IPS-18c (cell line): ENCODE results near the gene SDR42E1.
"Not testable (repeated sequence)": the region's sequence is repeated elsewhere in the genome, so short reads cannot be mapped to it uniquely, and the experiment has no call there.

Experiments used
- H3K4me3 ChIP-seq: 2 replicates; pipeline ENCODE4 v1.7.0; 2013; ENCODE audit warnings: low read depth, mild to moderate bottlenecking, low read length, moderate library complexity; ENCODE audit not compliant: insufficient read depth
- H3K9me3 ChIP-seq: one replicate; pipeline ENCODE4 v1.6.1; 2013; ENCODE audit warnings: mild to moderate bottlenecking, low read length, moderate library complexity; ENCODE audit not compliant: control insufficient read depth, insufficient read depth

Gene SDR42E1

DNA sequence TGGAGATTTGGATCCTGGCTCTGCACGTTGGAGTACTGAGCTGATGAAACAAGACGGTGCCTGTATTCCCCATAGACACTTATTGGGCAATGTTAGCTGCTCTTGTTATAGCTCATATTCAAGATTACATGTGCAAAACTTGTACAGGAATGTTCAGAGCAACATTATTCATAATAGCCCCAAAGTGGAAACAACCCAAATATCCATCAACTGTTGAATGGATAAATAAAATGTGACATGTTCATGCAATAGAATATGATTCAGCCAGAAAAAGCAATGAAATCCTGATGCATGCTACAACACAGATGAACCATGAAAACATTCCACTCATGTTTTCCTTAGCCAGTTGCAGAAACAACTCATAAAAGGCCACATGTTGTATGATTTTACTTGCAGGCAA lies 5.7 kb upstream of the SDR42E1 start:
- Histone ChIP-seq H3K4me3 (no peak overlapping the region), H3K9me3 (no peaks in the 10 kb centered on the region)

DNA sequence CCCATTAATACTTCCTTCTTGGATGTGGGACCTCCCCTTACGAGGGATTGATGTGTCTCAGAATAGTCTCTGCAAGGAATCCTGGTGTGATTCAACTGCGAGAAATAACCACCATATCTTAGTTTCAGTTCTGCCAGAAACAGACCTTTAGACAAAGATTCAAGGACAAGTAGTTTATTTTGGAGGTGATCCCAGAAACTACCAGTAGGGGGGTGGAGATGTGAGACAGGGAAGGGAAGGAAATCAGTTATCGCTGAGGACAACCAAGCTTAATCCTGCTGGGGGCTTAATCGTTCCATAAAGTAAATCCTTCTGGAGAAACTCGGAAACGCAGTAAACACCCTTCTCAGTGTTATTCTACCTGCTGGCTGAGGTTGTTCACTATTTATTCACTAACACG lies 5.0 kb upstream of the SDR42E1 start:
- Histone ChIP-seq H3K4me3 (no peak overlapping the region), H3K9me3 (no peaks in the 10 kb centered on the region)

DNA sequence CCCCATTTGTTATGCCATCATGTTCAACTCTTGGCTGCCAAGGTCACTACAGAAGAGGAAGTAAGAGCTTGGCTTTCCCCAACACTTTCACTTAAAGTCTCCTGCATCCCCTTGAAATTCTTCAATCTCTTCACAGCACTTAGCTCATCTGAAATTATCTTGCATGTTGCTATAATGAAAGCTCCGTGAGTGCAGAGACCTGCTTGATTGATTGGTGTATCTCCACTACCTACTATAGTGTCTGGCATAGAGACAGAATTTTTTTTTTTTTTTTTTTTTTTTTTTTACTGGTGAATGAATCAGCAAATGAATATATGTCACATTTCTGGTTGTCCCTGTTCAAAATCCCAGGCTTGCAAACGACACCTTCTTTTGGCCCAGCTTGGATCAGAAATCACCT lies 1.9 kb upstream of the SDR42E1 start:
- H3K4me3 ChIP-seq = no peak overlapping the region
- H3K9me3 ChIP-seq = peaks cover 11% of the 10 kb centered on the region

DNA sequence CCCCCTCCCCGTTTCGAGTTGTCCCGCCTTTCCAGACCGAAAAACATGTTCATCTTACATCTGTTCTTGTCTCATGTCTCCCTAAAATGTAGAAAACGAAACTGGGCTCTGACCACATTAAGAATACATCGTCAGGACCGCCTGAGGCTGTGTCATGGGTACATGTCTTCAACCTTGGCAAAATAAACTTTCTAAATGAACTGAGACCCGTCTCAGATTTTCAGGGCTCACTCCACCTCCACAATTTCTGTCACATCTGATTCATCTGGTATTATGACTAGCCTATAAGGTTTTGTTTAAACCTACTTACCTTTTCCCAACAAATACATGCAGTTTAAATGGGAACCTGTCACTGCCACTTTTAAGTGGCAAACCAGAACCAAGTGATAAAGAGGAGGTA lies 621 bp downstream of the SDR42E1 start:
- H3K9me3 ChIP-seq = peaks cover 17% of the 10 kb centered on the region
- no peak overlapping the region for H3K4me3 ChIP-seq

DNA sequence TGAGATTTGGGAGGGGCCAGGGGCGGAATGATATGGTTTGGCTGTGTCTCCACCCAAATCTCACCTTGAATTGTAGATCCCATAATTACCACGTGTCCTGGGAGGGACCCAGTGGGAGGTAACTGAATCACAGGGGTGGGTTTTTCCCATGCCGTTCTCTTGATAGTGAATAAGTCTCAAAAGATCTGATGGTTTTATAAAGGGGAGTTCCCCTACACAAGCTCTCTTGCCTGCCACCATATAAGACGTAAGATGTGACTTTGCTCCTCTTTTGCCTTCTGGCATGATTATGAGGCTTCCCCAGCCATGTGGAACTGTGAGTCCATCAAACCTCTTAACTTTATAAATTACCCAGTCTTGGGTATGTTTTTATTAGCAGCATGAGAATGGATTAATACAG lies 1.5 kb downstream of the SDR42E1 start:
- H3K4me3 ChIP-seq = not testable (repeated sequence)
- H3K9me3 ChIP-seq = peaks cover 17% of the 10 kb centered on the region

DNA sequence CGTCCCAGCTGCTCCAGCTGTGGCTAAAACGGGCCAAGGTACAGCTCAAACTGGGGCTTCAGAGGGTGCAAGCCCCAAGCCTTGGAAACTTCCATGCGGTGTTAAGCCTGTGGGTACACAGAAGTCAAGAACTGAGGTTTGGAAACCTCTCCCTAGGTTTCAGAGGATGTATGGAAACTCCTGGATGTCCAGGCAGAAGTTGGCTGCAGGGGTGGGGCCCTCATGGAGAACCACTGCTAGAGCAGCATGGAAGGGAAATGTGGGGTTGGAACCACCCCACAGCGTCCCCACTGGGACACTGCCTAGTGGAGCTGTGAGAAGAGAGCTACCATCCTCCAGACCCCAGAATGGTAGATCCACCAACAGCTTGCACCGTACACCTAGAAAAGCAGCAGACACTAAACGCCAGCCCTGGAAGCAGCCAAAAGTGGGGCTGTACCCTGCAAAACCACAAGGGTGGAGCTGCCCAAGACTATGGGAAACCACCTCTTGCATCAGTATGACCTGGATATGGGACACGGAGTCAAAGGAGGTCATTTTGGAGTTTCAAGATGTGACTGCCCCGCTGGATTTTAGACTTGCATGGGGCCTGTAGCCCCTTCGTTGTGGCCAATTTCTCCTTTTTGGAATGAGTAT lies 2.2 kb downstream of the SDR42E1 start:
- H3K4me3 ChIP-seq = no peak overlapping the region; the same call in 1 of the 2 replicates
- peaks cover 17% of the 10 kb centered on the region for H3K9me3 ChIP-seq

DNA sequence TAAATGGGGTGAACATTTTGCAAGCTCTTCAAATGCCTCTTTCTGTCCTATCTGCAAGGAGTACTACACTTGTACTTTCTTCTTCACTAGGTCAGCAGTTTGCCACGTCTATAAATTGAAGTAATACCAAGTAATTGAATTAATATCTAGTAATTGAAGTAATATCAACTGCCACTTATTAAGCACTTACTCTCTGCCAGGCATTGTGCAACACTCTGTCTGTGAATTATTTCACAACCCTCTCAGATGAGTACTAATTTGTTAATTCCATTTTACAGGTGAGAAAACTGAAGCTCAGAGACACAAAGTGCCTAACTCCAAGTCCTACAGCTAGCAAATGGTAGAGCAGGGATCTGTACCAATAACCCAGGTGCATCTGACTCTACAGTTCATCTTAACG lies 4.1 kb downstream of the SDR42E1 start:
- H3K9me3 ChIP-seq = peaks cover 17% of the 10 kb centered on the region

DNA sequence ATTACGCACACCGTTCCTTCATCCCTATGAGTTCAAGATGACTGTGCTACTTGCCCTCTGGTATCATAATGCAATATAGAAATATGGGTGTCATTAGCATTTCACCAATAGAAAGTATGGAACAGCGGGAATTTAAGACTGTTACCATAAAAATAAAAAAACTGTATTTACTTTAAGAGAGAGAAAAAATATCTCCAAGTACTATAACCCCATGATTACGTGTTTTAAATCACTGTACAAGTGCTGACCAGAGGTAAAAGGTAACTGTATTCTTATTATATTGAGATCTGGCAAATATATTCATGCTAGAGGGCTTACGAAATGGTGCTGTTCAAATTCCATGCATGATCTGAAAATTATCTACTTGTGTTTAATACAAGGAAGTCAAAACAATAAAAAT lies 5.2 kb downstream of the SDR42E1 start:
- no peak overlapping the region for H3K4me3 ChIP-seq
- H3K9me3 ChIP-seq = peaks cover 17% of the 10 kb centered on the region

More for the DNA sequence above, 4.1 kb downstream of the SDR42E1 start:
- no peak overlapping the region for H3K4me3 ChIP-seq

DNA sequence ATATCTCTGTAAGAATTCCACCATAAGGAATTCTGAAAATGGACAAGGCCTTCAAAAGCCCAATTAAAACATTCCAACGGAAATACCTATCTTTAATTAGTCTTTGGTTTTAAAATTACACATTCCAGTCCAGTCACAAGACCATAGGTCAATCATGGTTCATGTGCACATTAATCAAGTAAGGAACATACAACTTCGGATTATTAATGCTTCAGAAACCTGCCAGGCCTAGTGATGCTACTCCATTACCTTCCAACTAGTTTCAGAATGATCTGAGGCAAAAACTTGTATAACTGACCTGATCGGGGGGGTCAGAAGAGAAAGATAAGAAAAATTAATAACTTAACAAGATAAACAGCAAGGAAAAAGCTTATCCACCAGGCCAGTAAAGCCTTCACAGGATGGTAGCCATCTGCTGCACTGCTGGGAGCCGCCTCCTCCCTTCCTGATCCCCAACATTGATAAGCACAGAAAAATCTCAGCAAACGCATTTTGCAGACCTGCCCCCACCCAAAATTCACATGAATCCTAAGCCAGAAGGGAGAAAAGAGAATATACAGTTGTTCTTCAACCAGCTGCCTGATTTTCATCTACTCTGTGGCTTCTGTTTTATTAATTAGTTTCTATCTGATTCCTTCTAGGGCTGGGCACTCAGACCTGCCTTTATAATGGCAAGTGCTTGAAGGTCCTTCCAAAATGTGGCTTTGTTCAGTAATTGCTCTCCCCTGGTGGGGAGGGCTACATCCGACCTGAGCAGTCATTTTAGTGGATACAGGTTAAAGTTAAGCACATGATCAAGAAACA lies 6.0 kb downstream of the SDR42E1 start:
- Histone ChIP-seq H3K9me3 (peaks cover 17% of the 10 kb centered on the region), H3K4me3 (no peak overlapping the region)

DNA sequence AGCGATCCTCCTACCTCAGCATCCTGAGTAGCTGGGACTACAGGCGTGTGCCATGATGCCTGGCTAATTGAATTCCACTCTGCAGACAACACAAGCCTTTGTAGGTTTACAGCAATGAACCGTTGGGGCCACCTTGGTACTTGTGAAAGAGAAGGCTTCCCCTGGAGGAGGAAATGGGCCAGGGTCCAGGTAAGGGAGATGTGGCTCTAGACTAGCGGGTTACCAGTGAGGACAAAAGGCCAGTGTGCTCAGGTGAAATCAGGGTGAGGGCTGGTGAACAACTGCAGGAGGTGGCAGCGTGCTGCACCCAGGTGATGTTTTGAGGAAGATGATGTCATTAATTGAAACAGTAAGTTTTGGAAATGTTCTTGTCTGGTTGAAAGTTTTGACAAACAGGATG lies 6.7 kb downstream of the SDR42E1 start:
- no peak overlapping the region for H3K4me3 ChIP-seq

DNA sequence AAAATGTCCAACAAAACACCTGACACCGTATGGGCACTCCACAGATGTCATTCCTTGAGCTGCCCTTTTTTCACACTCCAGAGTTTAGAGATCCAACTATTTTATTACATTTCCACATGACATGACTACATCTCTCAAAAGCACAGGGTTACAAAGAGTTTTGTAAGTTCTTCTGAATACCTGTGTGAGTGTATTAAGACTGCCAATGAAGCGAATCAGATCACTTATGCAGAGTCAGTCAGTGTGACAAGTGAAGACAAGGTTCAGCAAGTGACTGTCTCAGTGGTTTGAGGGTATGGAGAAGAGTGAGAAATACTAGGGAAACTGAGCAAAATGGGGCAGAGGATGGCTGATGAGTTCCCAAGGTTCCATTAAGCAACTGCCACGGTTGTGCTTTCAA lies 8.4 kb downstream of the SDR42E1 start:
- Histone ChIP-seq H3K4me3 (no peak overlapping the region), H3K9me3 (peaks cover 3% of the 10 kb centered on the region)

More for the DNA sequence above, 6.7 kb downstream of the SDR42E1 start:
- H3K9me3 ChIP-seq = peaks cover 17% of the 10 kb centered on the region

DNA sequence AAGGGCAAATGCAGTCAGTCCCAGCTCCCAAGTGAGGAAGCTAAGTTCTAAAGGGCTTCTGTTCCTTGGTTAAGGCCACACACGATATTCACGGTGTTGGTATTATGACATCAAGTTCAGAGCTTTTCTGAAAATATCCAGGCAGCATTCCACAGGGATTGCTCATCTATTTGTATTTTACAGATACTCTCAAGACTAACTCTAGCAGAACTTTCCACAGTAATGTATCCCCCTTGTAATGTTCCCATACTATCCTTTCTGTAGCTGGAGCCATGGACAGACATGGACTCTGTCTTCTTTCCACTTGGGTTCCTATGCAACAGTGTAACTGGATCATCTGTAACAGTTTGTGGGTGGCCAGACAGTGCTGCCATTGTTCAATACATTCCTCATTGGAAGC lies 13.5 kb downstream of the SDR42E1 start:
- H3K9me3 ChIP-seq = no peaks in the 10 kb centered on the region
- H3K4me3 ChIP-seq = no peak overlapping the region

DNA sequence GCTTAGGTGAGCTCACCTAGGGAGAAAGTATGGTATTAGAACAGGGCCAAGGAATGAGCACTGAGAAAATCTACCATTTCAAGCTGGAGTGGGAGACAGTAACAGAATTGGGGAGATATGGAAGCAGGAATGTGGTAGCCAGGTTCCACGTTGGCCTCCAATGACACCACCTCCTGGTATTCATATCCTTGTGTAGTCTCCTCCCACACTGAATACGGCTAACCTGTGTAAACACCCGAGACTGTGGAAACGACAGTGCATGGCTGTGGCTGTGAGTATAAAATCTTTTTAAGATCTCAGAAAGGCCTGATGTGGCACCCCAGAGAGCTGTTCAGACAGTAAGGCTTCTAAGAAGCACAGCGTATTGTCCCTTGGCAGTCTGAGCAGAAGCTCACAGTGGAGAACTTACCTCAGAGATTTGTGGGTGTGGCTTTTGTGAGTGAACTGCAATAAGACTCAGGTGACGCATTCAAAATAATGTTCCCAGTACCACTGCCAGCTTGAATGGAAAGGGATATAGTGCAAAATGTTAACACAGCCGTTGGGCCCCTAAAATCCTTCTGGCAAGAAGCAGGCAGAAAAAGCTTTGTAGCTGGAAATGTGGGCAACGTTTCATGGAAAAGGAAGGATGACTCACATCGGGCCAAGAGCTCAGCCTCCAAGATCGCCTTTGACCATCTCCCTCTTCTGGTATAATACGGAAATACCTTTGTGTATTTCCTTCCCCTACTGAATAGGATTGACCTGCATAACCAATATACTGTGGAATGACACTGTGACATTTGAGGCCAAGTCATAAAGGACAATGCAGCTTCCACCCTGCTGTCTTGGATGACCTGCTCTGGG lies 14.4 kb downstream of the SDR42E1 start:
- Histone ChIP-seq H3K9me3 (no peaks in the 10 kb centered on the region), H3K4me3 (no peak overlapping the region)

DNA sequence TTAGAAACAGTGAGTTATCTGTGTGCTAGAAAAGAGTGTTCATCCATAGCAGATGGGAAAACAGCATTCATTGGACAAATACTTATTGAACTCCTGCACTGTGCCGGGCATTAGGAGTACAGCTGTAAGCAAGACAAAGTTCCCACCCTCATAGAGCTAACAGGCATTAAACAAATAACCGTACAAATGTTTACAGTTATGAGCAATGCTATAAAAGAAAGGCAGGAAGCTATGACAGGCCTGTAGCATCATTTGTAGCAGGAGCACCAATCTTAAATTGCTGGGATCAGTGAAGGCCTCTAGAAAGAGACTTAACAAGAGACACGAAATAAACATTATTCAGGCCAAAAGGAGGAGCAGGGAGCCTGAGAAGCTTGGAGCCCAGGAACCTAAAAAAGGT lies 15.6 kb downstream of the SDR42E1 start:
- Histone ChIP-seq H3K9me3 (no peaks in the 10 kb centered on the region), H3K4me3 (no peak overlapping the region)

DNA sequence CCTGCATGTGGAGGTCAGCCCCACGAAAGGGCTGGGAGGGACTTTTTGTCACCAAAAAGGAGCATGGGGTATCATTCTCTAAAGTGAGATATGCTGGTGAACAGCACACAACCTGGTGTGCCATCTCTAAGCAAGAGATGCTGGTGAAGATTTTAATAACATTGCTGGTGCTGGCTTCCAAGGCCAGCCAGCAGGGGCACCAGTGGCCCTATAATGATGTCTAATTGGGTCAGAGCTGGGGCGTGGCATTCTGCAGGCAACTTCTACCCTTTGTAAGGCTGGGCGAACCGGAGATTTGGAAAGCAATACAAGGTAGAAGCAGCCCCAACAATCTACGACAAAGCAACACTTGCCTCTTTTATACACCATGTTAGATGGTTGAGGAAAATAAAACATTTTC lies 16.8 kb downstream of the SDR42E1 start:
- H3K9me3 ChIP-seq = no peaks in the 10 kb centered on the region
- H3K4me3 ChIP-seq = no peak overlapping the region

DNA sequence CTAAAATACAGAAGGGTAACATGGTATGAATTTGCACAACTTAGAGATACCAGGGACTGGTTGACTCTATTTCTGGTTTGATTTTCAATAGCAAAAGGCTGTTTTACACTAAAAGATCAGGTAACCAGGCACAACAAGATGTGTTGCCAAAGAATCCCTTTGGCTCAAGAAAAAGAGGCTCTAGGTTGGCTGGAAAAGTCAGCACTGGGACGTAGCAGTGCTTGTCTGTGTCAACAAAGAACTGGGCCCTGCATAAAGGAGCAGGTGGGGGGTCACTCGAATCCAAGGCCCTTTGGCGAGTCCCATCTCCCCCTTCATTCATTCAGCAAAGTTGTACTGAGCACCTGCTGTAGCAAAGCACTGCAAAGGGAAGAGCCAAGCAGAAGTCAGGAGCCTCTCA lies 18.4 kb downstream of the SDR42E1 start:
- H3K9me3 ChIP-seq = no peaks in the 10 kb centered on the region
- no peak overlapping the region for H3K4me3 ChIP-seq

DNA sequence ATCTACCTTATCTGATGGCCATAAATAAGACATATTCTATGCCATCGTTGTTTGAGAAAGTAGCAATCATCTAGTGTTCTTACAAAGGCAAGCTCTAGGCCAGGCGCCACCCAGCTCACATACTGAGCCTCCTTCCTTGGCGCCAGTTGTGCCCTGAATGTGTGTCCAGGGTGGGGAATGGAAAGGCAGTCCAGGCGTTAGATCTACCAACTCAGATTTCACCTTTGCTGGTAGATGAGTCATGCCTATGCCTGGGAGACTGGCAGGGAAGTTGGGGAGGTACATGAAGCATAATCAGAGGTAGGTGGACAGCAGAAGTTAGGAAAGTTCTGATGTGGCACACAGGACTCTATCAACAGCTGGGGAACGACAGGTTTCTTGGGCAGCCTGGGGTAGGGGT lies 23.6 kb downstream of the SDR42E1 start:
- Histone ChIP-seq H3K9me3 (no peaks in the 10 kb centered on the region), H3K4me3 (no peak overlapping the region)

DNA sequence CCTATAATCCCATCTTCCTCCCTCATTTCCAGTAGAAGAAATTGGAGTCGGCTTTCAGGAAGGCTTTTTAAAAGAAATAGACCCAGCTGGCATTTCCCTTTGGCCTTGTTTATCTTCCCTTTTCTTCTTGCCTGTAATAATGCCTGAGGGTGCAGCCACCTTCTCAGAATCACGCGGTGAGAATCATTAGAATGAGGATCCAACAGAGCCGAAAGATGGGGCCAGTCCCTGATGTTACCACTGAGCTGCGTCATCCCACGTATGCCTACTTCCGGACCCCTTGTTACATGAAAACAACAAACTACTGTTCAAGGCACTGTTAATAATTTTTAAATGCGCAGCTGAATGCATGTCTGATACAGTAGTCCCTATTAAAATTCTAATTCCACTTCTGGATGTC lies 24.1 kb downstream of the SDR42E1 start:
- Histone ChIP-seq H3K4me3 (no peak overlapping the region), H3K9me3 (no peaks in the 10 kb centered on the region)
